ENCODE results near the gene PAH. TPM values are rescaled to one million over a fixed set of nuclear protein-coding genes. Genes with fewer than 3 reads are reported as not detected.

The PAH gene
- total and polyA plus RNA-seq, 2 donors from 2014 or later = 8.7 to 193 TPM

DNA sequence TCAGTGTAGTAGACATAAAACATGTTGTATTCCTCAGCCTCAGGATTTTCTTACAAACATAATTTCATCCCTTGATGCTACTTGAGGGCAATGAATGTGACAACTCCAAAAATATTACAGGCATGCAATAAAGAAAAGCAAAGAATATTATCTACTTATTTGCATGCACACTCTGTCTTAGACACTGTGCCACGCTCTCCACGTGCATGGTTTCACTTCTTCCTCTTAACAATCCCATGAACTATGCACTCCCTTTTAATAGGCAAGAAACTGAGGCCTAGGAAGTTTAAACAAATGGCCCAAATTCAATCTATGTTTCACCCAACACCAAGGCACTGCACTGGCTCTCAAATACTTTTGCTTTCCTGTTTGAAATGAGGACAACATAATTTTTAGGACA is 1.8 kb upstream of the PAH start:
- intact Hi-C loops (cut with DNase I) = no loop called here
- FAIRE-seq = no peak

DNA sequence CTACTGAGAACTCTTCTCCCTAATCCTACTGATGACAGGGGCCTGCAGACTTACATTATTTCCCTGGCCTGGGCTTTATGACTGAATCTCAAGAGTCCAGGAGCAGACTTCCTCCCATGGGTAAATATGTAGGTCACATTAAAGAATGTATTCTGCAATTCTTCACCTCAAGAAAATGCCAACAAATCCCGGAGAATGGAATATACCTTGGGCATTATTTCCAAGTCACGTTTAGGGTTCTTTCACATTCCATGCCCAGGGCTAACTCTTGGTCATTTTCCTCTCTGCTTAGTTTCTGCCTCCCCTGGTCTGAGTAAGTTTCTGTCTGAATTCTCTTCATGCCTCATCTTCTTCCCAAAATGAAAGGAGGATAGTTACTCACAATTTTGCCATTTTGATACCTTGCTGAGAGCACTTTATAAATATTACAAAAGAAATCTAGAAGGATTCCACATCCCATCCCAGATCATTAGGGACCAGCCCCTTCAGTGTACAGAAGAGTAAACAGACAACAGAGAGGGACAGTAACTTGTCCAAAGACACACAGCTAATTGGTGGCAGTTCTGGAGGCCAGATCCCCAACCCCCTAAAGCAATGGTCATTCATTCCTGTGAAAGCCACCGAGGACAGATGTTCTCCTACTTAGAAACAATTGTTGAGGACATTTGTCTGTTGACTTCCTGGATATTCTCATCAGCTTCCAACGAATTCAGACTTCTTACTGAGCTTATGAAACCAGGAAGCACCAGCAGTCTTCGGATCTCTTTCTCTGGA is 605 bp downstream of the PAH start:
- TF ChIP-seq, protein P1, sequence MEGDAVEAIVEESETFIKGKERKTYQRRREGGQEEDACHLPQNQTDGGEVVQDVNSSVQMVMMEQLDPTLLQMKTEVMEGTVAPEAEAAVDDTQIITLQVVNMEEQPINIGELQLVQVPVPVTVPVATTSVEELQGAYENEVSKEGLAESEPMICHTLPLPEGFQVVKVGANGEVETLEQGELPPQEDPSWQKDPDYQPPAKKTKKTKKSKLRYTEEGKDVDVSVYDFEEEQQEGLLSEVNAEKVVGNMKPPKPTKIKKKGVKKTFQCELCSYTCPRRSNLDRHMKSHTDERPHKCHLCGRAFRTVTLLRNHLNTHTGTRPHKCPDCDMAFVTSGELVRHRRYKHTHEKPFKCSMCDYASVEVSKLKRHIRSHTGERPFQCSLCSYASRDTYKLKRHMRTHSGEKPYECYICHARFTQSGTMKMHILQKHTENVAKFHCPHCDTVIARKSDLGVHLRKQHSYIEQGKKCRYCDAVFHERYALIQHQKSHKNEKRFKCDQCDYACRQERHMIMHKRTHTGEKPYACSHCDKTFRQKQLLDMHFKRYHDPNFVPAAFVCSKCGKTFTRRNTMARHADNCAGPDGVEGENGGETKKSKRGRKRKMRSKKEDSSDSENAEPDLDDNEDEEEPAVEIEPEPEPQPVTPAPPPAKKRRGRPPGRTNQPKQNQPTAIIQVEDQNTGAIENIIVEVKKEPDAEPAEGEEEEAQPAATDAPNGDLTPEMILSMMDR (IDR thresholded peaks at IDR 0.05; ENCODE audit: borderline replicate concordance, extremely low read depth, insufficient read depth) = no peak
- peaks cover 0 to 7% (median 0%) of the 10 kb centered on the region in 3 donors for H3K4me1 ChIP-seq (ENCODE audit: control insufficient read depth in 2 of 3, insufficient read depth in 2 of 3, low read depth in 1 of 3, low read length in 3 of 3)
- H3K4me3 ChIP-seq (ENCODE audit: low read length in 3 of 3) = peak overlapping the region in 2 of 3 donors; percentile 25 to 72
- H3K36me3 ChIP-seq (ENCODE audit: control insufficient read depth in 2 of 3, insufficient read depth in 3 of 3, low read length in 3 of 3) = no peaks in the 10 kb centered on the region
- DNase-seq = no peak
- no peaks in the 10 kb centered on the region for H3K9me3 ChIP-seq (ENCODE audit: control insufficient read depth in 2 of 3, insufficient read depth in 1 of 3, low read length in 3 of 3)
- no peaks in the 10 kb centered on the region for H3K27me3 ChIP-seq (ENCODE audit: control insufficient read depth, insufficient read depth, low read length)
- intact Hi-C loops (cut with DNase I) = no loop called here
- peak overlapping the region; percentile 26 to 81 for H3K27ac ChIP-seq (ENCODE audit: low read depth in 2 of 2, low read length in 2 of 2)
- FAIRE-seq = no peak
- H3K9ac ChIP-seq (ENCODE audit: low read length in 3 of 3) = peak overlapping the region in 1 of 3 donors; percentile 31

More for the DNA sequence above, 1.8 kb upstream of the PAH start:
- H3K9me3 ChIP-seq (ENCODE audit: control insufficient read depth in 2 of 3, insufficient read depth in 1 of 3, low read length in 3 of 3) = no peaks in the 10 kb centered on the region
- TF ChIP-seq, protein P1 (IDR thresholded peaks at IDR 0.05; ENCODE audit: borderline replicate concordance, extremely low read depth, insufficient read depth) = no peak
- H3K4me1 ChIP-seq (ENCODE audit: control insufficient read depth in 2 of 3, insufficient read depth in 2 of 3, low read depth in 1 of 3, low read length in 3 of 3) = peaks cover 0 to 7% (median 0%) of the 10 kb centered on the region in 3 donors
- H3K9ac ChIP-seq (ENCODE audit: low read length in 3 of 3) = no peak overlapping the region
- H3K27me3 ChIP-seq (ENCODE audit: control insufficient read depth, insufficient read depth, low read length) = no peaks in the 10 kb centered on the region
- H3K36me3 ChIP-seq (ENCODE audit: control insufficient read depth in 2 of 3, insufficient read depth in 3 of 3, low read length in 3 of 3) = no peaks in the 10 kb centered on the region
- no peak for DNase-seq
- H3K4me3 ChIP-seq (ENCODE audit: low read length in 3 of 3) = no peak overlapping the region
- H3K27ac ChIP-seq (ENCODE audit: low read depth in 2 of 2, low read length in 2 of 2) = peak overlapping the region in 1 of 2 donors; percentile 12

DNA sequence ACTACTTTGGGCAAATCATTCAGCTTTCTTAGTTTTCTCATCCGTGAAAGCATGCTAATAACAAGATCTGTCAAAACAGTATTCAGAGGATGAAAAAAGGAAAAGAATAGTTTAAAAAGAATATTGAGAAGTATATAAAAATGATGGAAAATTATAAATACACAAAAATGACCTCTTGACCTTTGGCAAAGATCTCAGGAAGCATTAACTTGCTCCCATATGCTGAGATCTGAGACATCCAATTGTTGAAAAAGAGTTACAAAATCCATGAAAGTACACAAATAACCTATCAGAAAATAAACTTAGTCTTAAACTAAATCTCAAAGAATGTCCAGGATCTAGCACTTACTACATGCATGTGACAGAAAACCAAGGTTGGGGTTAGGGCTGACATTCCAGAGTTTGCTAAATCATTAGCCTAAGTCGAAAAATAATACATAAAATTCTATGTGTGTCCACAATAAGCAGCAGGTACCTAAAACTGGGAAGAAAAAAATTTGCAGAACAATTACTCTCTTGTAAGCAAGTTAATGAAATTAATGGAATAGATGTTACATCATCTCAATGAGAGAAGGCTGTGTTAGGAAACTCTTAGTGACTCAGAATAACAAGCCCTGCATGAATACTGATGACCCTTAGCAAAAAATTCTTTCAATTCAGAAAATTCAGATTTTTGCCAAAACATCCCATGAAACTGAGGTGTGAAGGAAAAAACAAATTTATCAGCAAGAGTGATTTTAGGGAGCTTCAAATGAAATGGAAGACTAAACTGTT is 3.4 kb downstream of the PAH start:
- Histone ChIP-seq H3K4me3 (ENCODE audit: low read length in 3 of 3) (peak overlapping the region in 1 of 3 donors; percentile 72), H3K27ac (ENCODE audit: low read depth in 2 of 2, low read length in 2 of 2) (no peak overlapping the region), H3K36me3 (ENCODE audit: control insufficient read depth in 2 of 3, insufficient read depth in 3 of 3, low read length in 3 of 3) (no peaks in the 10 kb centered on the region), H3K9ac (ENCODE audit: low read length in 3 of 3) (peak overlapping the region in 1 of 3 donors; percentile 4), H3K27me3 (ENCODE audit: control insufficient read depth, insufficient read depth, low read length) (no peaks in the 10 kb centered on the region), H3K4me1 (ENCODE audit: control insufficient read depth in 2 of 3, insufficient read depth in 2 of 3, low read depth in 1 of 3, low read length in 3 of 3) (no peaks in the 10 kb centered on the region), H3K9me3 (ENCODE audit: control insufficient read depth in 2 of 3, insufficient read depth in 1 of 3, low read length in 3 of 3) (no peaks in the 10 kb centered on the region)
- TF ChIP-seq, protein P1 (IDR thresholded peaks at IDR 0.05; ENCODE audit: borderline replicate concordance, extremely low read depth, insufficient read depth) = no peak
- DNase-seq (no peak), FAIRE-seq (no peak)
- intact Hi-C loops (cut with DNase I) = no loop called here
